Esophagus muscularis mucosa (tissue), 4 donors: ENCODE measurements around the gene AACS. TPM values are rescaled to one million over a fixed set of nuclear protein-coding genes. Genes with fewer than 3 reads are reported as not detected.
A peak's percentile ranks its signal among the peaks of the same experiment; 100 is the strongest.

ENCODE experiments used
- DNase-seq: peaks from one replicate; pipeline ENCODE4 v3.0.0-alpha.2; 2017; ENCODE audit errors: extremely low spot score
- H3K27ac ChIP-seq, 4 donors: fragments of 200-600 bp; sonication (generic); replicated peaks in 1 of 4; 1 replicate in 3 of 4; 2 replicates in 1 of 4; pipeline ENCODE4 v1.5.1; 2016 to 2019; ENCODE audit warnings: mild to moderate bottlenecking in 1 of 4
- H3K27me3 ChIP-seq, 4 donors: fragments of 200-600 bp; sonication (generic); one replicate each; pipeline versions ENCODE4 v1.5.1 to v1.6.0; 2016 to 2019
- H3K36me3 ChIP-seq, 4 donors: fragments of 200-600 bp; sonication (generic); one replicate each; pipeline ENCODE4 v1.5.1; 2016 to 2019
- H3K4me1 ChIP-seq, 4 donors: fragments of 200-600 bp; sonication (generic); one replicate each; pipeline ENCODE4 v1.5.1; 2016 to 2019
- H3K4me3 ChIP-seq, 4 donors: fragments of 200-600 bp; sonication (generic); 1 replicate in 2 of 4; 2 replicates in 2 of 4; pipeline ENCODE4 v1.5.1; 2016 to 2019; ENCODE audit warnings: mild to moderate bottlenecking in 4 of 4, moderate library complexity in 1 of 4
- H3K9me3 ChIP-seq, 4 donors: fragments of 200-600 bp; sonication (generic); 1 replicate in 3 of 4; 2 replicates in 1 of 4; pipeline ENCODE4 v1.5.1; 2016 to 2019
- EP300 ChIP-seq: sonication (generic); formaldehyde crosslinking; IDR thresholded peaks from one replicate; pipeline ENCODE4 v1.6.1; 2017; ENCODE audit warnings: antibody characterized with exemption
- POLR2A ChIP-seq: fragments of 450-650 bp; IDR thresholded peaks from one replicate; pipeline ENCODE4 v1.6.1; 2017; ENCODE audit warnings: antibody characterized with exemption, moderate library complexity, mild to moderate bottlenecking, low read depth
- POLR2AphosphoS5 ChIP-seq, 2 donors: sonication (generic); formaldehyde crosslinking; IDR thresholded peaks; one replicate each; pipeline ENCODE4 v1.6.1; 2017; ENCODE audit warnings: antibody characterized with exemption in 2 of 2
- WGBS: methylation state at CpG from one replicate; pipeline ENCODE4 v1.1.5; 2018; 5-methylcytosine and 5-hydroxymethylcytosine counted together
- intact Hi-C: fragments of 100-400 bp; cut with DNase I; formaldehyde crosslinking; loops from one replicate; pipeline ENCODE4 v1.15.1; 2023
- total RNA-seq, 4 donors: library from RNA; depleted of rRNA; stranded (reverse); fragments of >200 nt; gene quantifications; one replicate each; pipeline versions ENCODE4 v1.1.0 to v1.2.1, GENCODE V29; 2016
- TF ChIP-seq, protein P1 (sequence below), 3 experiments: fragments of 200-600 bp in 2 of 3; fragments of 450-650 bp in 1 of 3; sonication (generic) in 2 of 3; IDR thresholded peaks; one replicate each; pipeline ENCODE4 v1.5.1; 2017 to 2019; ENCODE audit warnings: antibody characterized with exemption in 3 of 3, mild to moderate bottlenecking in 2 of 3, moderate library complexity in 1 of 3

The AACS gene
- total RNA-seq, 4 donors from 2014 or later = 10.2 to 16.7 (median 13.9) TPM

- WGBS = 58% methylated on average over 5 of the region's 5 CpGs
- peak overlapping the region; percentile 75 to 93 (median 87) for H3K4me3 ChIP-seq
- no peak overlapping the region for H3K27ac ChIP-seq
- no peaks in the 10 kb centered on the region for H3K9me3 ChIP-seq
- TF ChIP-seq EP300 (no peak), POLR2A (no peak), POLR2AphosphoS5 (IDR thresholded peaks at IDR 0.05) (no peak)
- TF ChIP-seq, protein P1, sequence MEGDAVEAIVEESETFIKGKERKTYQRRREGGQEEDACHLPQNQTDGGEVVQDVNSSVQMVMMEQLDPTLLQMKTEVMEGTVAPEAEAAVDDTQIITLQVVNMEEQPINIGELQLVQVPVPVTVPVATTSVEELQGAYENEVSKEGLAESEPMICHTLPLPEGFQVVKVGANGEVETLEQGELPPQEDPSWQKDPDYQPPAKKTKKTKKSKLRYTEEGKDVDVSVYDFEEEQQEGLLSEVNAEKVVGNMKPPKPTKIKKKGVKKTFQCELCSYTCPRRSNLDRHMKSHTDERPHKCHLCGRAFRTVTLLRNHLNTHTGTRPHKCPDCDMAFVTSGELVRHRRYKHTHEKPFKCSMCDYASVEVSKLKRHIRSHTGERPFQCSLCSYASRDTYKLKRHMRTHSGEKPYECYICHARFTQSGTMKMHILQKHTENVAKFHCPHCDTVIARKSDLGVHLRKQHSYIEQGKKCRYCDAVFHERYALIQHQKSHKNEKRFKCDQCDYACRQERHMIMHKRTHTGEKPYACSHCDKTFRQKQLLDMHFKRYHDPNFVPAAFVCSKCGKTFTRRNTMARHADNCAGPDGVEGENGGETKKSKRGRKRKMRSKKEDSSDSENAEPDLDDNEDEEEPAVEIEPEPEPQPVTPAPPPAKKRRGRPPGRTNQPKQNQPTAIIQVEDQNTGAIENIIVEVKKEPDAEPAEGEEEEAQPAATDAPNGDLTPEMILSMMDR (IDR thresholded peaks at IDR 0.05) = no peak
- intact Hi-C loops = loop anchor here (5.0 kb wide), 1 partner anchor 77 kb away; the partner anchor contains the start of gene DHX37
- no peak for DNase-seq
- peaks cover 11 to 34% (median 28%) of the 10 kb centered on the region in 4 donors for H3K4me1 ChIP-seq
- no peaks in the 10 kb centered on the region for H3K27me3 ChIP-seq
- peaks cover 0 to 9% (median 2%) of the 10 kb centered on the region in 4 donors for H3K36me3 ChIP-seq
These were observed 743 bp upstream of the AACS start for GRCh38 chr12:125064492-125064891.

- WGBS = 61% methylated on average over 16 of the region's 18 CpGs
- Histone ChIP-seq H3K36me3 (peaks cover 0 to 13% (median 2%) of the 10 kb centered on the region in 4 donors), H3K4me1 (peaks cover 14 to 34% (median 28%) of the 10 kb centered on the region in 4 donors), H3K27me3 (no peaks in the 10 kb centered on the region), H3K9me3 (no peaks in the 10 kb centered on the region), H3K27ac (peak overlapping the region; percentile 78 to 85 (median 80)), H3K4me3 (peak overlapping the region; percentile 75 to 93 (median 87))
- no peak for DNase-seq
- intact Hi-C loops = loop anchor here (1.0 kb wide), 1 partner anchor 17 kb away; no protein-coding TSS in a partner anchor
- TF ChIP-seq POLR2A (no peak), POLR2AphosphoS5 (IDR thresholded peaks at IDR 0.05) (no peak), EP300 (no peak)
- TF ChIP-seq, protein P1 (IDR thresholded peaks at IDR 0.05) = no peak
These were observed 810 bp downstream of the AACS start for GRCh38 chr12:125065919-125066570.

- Histone ChIP-seq H3K36me3 (peaks cover 0 to 28% (median 4%) of the 10 kb centered on the region in 4 donors), H3K4me3 (no peak overlapping the region), H3K27me3 (no peaks in the 10 kb centered on the region), H3K9me3 (no peaks in the 10 kb centered on the region), H3K4me1 (peaks cover 14 to 34% (median 28%) of the 10 kb centered on the region in 4 donors), H3K27ac (no peak overlapping the region)
- no peak for TF ChIP-seq EP300
- no peak for TF ChIP-seq POLR2A
- no peak for TF ChIP-seq POLR2AphosphoS5 (IDR thresholded peaks at IDR 0.05)
- TF ChIP-seq, protein P1 (IDR thresholded peaks at IDR 0.05) = no peak
- DNase-seq = no peak
- intact Hi-C loops = no loop called here
- WGBS = 82% methylated on average over 6 of the region's 6 CpGs
These were observed 3.2 kb downstream of the AACS start for GRCh38 chr12:125068391-125068790.

- 58% methylated on average over 5 of the region's 8 CpGs for WGBS
These were observed 4.4 kb downstream of the AACS start for GRCh38 chr12:125069616-125070015.

More at GRCh38 chr12:125069616-125070015, 4.4 kb downstream of the AACS start:
- Histone ChIP-seq H3K9me3 (no peaks in the 10 kb centered on the region), H3K27me3 (no peaks in the 10 kb centered on the region), H3K27ac (no peak overlapping the region), H3K4me3 (no peak overlapping the region), H3K4me1 (peaks cover 14 to 31% (median 23%) of the 10 kb centered on the region in 4 donors), H3K36me3 (peaks cover 0 to 39% (median 4%) of the 10 kb centered on the region in 4 donors)
- TF ChIP-seq, protein P1 (IDR thresholded peaks at IDR 0.05) = no peak
- no peak for TF ChIP-seq POLR2A
- no peak for TF ChIP-seq EP300
- no peak for TF ChIP-seq POLR2AphosphoS5 (IDR thresholded peaks at IDR 0.05)
- intact Hi-C loops = no loop called here
- DNase-seq = no peak
